GM19025 (cell line): ENCODE results near the gene MAMDC2.
"Not testable (repeated sequence)": the region's sequence is repeated elsewhere in the genome, so short reads cannot be mapped to it uniquely, and the experiment has no call there.

Experiments
- ATAC-seq: cut with Tn5 transposase; IDR thresholded peaks from one replicate; pipeline ENCODE4 v1.9.1; 2021; ENCODE audit warnings: mild to moderate bottlenecking, low read depth, moderate library complexity; ENCODE audit not compliant: unreplicated experiment

MAMDC2 gene

GRCh38 chr9:70168521-70168920, 124.9 kb downstream of the MAMDC2 start:
- no peak for ATAC-seq

- ATAC-seq = no peak
Observed at GRCh38 chr9:70169222-70169621, 125.6 kb downstream of the MAMDC2 start.

GRCh38 chr9:70170151-70170790, 126.6 kb downstream of the MAMDC2 start:
- ATAC-seq = no peak

DNA sequence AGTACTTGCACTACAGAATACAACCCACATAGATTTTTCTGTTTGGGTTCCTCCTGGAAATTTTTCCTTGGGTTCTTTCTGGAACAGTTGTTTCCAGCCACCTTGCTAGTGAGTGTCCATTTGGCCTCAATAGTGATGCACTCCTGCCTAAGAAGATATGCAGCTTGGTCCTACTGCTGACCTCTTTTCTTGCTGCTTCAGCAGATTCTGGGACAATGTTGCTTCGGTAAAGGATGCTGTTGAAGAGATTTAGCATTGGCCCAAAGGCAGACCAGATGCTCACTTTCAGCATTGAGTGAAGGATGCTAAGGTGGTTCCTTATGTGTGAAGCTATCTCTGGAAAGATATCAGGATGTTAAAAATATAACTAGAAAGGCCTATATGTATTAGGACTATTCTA, 128.9 kb downstream of the MAMDC2 start:
- ATAC-seq = no peak

DNA sequence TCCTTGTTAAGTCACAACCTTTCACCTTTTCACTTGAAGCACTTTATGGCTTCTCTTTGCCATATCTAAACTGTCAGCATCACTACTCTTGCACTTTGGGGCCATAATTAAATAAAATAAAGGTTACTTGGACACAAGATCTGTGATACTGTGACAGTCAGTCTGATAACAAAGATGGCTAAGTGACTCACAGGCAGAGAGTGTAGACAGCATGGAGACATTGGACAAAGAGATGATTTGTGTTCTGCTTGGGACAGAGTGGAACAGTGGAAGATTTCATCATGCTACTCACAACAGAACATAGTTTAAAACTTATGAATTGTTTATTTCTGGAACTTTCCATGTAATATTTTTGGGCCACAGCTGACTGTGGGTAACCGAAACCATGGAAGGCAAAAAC, 133.5 kb downstream of the MAMDC2 start:
- no peak for ATAC-seq

DNA sequence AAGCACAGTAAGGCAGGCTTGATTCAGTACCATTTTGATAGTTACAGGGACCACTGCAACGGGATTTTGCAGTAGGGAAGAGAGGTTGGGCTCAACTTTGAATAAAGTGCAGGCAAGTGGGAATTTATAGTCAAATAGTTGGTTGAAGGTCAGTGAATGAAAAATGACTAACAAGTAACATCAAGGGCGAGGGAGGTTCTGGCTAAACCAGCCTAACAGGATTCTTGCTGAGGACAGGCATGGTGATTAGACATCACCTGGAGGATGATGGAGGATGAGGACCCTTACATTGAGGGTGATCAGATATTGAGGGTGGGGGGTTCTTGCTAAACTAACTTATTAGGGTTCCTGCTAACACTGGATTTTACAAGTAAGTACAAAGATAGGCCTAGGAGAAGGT, 149.1 kb downstream of the MAMDC2 start:
- no peak for ATAC-seq

DNA sequence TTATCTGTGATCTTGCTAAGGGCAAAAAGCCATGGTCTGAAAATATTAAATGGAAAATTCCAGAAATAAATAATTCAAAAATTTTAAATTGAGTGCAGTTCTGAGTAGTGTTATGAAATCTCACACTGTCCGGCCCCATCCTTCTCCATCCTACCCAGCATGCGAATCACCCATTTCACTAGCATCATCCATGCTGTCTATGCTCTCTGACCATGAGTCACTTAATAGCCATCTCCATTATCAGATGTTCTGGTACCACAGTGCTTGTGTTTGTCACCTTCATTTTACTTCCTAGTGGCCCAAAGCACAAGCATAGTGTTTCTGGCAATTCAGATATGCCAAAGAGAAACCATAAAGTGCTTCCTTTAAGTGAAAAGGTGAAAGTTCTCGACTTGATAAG, 151.8 kb downstream of the MAMDC2 start:
- ATAC-seq = no peak

DNA sequence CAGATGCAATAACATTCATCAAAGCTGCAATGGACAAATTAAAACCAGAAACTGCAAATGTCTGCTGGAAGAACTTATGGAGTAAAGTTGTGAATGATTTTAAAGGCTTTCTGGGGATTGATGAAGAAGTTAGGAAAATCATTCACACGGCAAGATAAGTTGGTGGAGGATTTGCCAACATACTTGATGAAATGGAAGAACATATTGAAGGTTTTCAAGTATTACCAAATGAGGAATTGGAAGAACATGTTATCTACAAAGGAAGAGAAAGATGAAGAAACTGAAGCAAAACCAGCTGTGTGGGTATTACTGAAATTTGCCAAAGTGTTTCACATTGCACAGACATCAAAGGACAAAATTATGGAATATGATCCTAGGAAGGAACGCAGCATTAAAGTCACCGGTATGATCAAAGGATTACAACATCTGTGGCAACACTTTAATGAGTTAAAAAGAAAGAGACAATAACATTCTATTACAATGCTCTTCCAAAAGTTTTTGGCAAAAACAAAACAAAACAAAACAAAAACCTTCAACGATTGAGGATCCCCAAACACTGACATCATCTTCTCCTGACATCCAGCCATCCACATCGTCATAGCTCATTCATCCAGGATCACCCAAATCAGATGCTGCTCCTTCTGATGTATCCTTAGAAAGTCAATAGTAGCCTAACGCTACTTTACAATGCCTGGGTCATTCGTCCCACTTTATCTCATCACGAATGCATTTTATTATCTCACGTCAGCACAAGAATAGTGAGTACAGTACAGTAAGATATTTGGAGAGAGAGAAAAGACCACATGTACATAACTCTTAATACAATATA, 153.8 kb downstream of the MAMDC2 start:
- ATAC-seq = no peak

GRCh38 chr9:70204743-70205142, 161.1 kb downstream of the MAMDC2 start:
- not testable (repeated sequence) for ATAC-seq

- ATAC-seq = no peak
Observed at GRCh38 chr9:70205366-70206020, 161.8 kb downstream of the MAMDC2 start.

- ATAC-seq = no peak
Observed at GRCh38 chr9:70217029-70217428, 173.4 kb downstream of the MAMDC2 start.

DNA sequence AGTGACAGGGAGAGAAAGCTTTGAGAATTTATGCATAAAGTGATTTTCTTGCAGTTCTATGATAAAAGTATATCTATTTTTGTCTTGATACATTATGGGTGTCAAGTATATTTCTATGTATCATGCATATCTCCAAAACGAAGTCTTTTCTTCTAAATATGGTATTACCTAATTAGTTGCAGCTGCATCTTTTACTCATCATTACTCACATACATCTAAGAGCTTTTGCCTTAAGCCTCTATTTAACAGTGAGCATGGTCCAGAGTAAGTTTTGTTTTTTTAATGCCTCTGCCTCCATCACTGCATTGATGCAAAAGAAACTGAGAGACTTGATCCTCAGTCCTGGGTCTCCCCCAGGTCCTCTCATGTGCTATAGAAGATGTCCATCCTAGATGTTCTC, 175.1 kb downstream of the MAMDC2 start:
- ATAC-seq = no peak

GRCh38 chr9:70220216-70220615, 176.6 kb downstream of the MAMDC2 start:
- no peak for ATAC-seq

DNA sequence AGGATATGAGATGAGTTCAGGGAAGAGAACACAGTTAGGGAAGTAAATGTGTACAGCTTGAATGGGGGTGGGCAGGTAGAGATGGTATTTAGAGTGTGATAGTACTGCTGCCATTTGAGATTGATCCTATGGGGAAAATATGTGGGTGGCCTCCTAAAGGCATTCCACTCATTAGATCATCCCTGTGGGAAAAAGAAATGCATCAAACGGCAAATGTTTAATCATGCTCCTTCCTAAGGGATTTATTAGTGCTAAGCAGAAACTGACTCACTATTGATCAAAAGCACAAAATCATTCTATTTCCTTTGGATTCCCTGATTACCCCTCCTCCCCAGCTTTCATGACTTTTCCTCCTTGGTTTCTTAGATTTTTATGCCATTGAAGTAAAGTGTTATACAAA, 178.7 kb downstream of the MAMDC2 start:
- no peak for ATAC-seq

GRCh38 chr9:70228118-70228517, 184.5 kb downstream of the MAMDC2 start:
- ATAC-seq = no peak

DNA sequence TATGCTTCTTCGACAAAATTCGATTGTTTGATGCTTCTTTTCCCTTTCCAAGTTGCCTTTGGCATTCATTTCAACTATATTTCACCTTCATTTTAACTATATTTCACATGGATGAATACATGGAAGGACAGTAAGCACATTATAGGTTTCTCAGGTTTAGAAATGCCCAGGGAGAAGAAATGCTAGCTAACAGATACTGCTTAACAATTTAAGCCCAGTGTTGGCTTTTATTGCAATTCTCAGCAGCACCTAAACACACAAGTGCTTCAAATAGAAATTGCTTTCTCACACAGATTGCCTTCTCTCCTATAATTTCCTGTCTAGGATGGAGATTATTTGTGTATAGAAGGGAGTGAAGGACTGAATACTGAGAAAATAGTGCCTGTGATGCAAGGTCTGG, 185.0 kb downstream of the MAMDC2 start:
- no peak for ATAC-seq

DNA sequence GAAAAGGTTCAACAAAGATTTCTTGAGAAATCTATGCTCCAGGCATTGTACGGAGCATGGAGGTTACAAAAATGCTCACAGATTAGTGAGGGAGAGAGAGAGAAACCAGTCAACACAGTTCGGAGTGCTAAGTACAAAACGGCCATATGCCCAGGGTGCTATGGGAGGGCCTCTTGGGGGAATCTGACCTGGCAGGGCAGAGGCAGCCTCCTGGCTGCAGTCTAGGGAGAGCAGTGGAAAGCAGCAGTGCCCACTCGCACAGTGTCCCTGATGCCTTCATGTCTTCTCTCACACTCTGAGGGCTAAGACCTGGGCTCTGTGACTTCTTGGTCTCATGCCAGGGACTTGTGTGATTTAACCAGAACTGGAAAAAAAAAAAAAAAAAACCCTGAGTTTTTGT, 185.4 kb downstream of the MAMDC2 start:
- no peak for ATAC-seq

- ATAC-seq = no peak
Observed at GRCh38 chr9:70229579-70229978, 185.9 kb downstream of the MAMDC2 start.

DNA sequence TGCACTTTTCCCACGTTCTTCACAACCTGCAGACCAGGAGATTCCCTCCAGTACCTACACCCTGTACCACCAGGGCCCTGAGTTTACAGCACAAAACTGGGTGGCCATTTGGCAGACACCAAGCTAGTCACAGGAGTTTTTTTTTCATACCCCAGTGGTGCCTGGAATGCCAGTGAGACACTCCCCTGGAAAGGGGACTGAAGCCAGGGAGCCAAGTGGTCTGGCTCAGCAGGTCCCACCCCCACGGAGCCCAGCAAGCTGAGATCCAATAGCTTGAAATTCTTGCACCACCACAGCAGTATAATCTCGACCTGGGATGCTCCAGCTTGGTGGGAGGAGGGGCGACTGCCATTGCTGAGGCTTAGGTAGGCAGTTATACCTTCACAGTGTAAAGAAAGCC, 188.8 kb downstream of the MAMDC2 start:
- no peak for ATAC-seq

DNA sequence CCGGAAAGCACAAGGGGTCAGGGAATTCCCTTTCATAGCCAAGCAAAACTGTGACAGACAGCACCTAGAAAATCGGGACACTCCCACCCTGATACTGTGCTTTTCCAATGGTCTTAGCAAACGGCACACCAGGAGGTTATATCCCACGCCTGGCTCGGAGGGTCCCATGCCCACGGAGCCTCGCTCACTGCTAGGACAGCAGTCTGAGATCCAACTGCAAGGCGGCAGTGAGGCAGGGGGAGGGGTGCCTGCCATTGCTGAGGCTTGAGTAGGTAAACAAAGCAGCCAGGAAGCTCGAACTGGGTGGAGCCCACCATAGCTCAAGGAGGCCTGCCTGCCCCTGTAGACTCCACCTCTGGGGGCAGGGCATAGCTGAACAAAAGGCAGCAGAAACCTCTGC, 190.6 kb downstream of the MAMDC2 start:
- ATAC-seq = not testable (repeated sequence)

- not testable (repeated sequence) for ATAC-seq
Observed at GRCh38 chr9:70245952-70246351, 202.3 kb downstream of the MAMDC2 start.

DNA sequence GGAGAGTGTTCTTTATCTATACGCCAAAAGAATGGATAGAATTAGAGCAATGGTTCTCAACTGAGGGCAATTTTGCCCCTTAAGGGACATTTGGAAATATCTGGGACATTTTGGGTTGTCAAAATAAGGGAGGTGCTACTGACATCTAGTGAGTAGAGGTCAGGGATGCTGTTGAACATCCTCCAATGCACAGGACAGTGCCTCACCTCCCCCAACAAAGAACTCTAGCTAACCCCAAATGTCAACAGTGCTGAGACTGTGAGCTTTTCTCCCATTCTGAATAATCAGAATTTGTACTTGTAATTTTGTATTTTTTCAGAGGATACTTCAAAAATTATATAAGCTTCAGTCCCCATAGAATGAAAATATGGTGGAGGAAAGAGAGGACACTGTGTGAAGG, 206.6 kb downstream of the MAMDC2 start:
- ATAC-seq = no peak
